ENCODE measurements around the gene CMTM8.

DNA sequence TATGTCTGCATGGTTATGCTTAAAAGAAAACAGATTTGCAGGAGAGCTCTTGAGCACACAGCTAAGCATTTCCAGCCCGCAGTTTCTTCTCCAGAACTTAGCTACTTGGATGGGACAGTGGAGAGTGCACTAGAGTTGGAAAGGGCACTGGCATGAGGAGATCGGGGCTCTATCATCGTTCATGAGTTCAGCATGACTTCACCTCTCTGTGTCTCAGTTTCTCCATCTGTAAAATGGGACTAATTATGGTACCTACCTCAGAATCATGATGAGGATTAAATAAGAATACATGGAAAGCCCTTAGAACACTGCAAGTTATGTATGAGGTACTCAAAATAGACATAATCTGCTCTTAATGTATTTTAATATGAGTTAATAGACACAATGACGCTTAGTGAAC is 69.9 kb downstream of the CMTM8 start:
- TF ChIP-seq, protein P1, sequence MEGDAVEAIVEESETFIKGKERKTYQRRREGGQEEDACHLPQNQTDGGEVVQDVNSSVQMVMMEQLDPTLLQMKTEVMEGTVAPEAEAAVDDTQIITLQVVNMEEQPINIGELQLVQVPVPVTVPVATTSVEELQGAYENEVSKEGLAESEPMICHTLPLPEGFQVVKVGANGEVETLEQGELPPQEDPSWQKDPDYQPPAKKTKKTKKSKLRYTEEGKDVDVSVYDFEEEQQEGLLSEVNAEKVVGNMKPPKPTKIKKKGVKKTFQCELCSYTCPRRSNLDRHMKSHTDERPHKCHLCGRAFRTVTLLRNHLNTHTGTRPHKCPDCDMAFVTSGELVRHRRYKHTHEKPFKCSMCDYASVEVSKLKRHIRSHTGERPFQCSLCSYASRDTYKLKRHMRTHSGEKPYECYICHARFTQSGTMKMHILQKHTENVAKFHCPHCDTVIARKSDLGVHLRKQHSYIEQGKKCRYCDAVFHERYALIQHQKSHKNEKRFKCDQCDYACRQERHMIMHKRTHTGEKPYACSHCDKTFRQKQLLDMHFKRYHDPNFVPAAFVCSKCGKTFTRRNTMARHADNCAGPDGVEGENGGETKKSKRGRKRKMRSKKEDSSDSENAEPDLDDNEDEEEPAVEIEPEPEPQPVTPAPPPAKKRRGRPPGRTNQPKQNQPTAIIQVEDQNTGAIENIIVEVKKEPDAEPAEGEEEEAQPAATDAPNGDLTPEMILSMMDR (IDR thresholded peaks at IDR 0.05) = no peak
- TF ChIP-seq POLR2A (IDR thresholded peaks at IDR 0.05) = no peak
- no peak for TF ChIP-seq POLR2AphosphoS5 (IDR thresholded peaks at IDR 0.05; ENCODE audit: insufficient read depth in 1 of 2, low read depth in 1 of 2)
